Naive thymus-derived CD8-positive, alpha-beta T cell (primary cell): Measurements from ENCODE around the gene KAZN. TPM values are rescaled to one million over a fixed set of nuclear protein-coding genes. Genes with fewer than 3 reads are reported as not detected.

ENCODE experiments used
- ATAC-seq, 2 donors: fragments of 150-1000 bp; cut with Tn5 transposase in 1 of 2; sonication (Bioruptor Pico), chemical (Tn5 transposase) in 1 of 2; 1 replicate in 1 of 2; 2 replicates in 1 of 2; pipeline ENCODE4 v1.10.0; 2021; ENCODE audit warnings: mild to moderate bottlenecking in 2 of 2, moderate library complexity in 2 of 2
- POLR2A ChIA-PET: fragments of 350-600 bp; sonication (Branson Sonifier 250); formaldehyde crosslinking; loops from one replicate; lab custom pipeline; 2021; ENCODE audit warnings: antibody characterized with exemption; lab: Charles Lee
- DNase-seq, 10 donors: peaks; one replicate each; pipeline versions ENCODE4 v3.0.0 to v3.0.0-alpha.2; 2020 to 2022
- H3K27ac Mint-ChIP-seq, 10 donors: one replicate each; pipeline ENCODE4 v1.8.0; 2020 to 2022; ENCODE audit warnings: mild to moderate bottlenecking in 10 of 10, mixed read lengths in 10 of 10, moderate library complexity in 4 of 10, inconsistent platforms in 1 of 10
- H3K27me3 Mint-ChIP-seq, 5 donors: one replicate each; pipeline ENCODE4 v1.8.0; 2021 to 2022; ENCODE audit warnings: mixed read lengths in 5 of 5
- H3K36me3 Mint-ChIP-seq, 3 donors: one replicate each; pipeline ENCODE4 v1.8.0; 2020 to 2022; ENCODE audit warnings: mixed read lengths in 3 of 3, mild to moderate bottlenecking in 2 of 3, inconsistent platforms in 1 of 3
- H3K4me1 Mint-ChIP-seq, 4 donors: one replicate each; pipeline ENCODE4 v1.8.0; 2021 to 2022; ENCODE audit warnings: mixed read lengths in 4 of 4
- H3K4me3 Mint-ChIP-seq, 10 donors: one replicate each; pipeline ENCODE4 v1.8.0; 2020 to 2022; ENCODE audit warnings: mild to moderate bottlenecking in 10 of 10, mixed read lengths in 10 of 10, moderate library complexity in 6 of 10, inconsistent platforms in 1 of 10
- H3K9me3 Mint-ChIP-seq, 9 donors: one replicate each; pipeline ENCODE4 v1.8.0; 2020 to 2022; ENCODE audit warnings: mixed read lengths in 9 of 9, mild to moderate bottlenecking in 3 of 9, inconsistent platforms in 1 of 9, moderate library complexity in 1 of 9
- polyA plus RNA-seq, 3 donors: library from polyadenylated mRNA; unstranded; fragments of 300-500 nt; fragmentation: Illumina TruSeq; gene quantifications; one replicate each; pipeline ENCODE4 v1.2.3, GENCODE V29; 2021
- total RNA-seq, 8 experiments: library from RNA in 2 of 8; stranded (reverse) in 2 of 8; gene quantifications; one replicate each; pipeline ENCODE4 v1.2.3 and lab custom pipeline; 2021 to 2026

Gene KAZN
- total and polyA plus RNA-seq, 5 experiments from 2014 or later, result 0.02 to 0.63 (median 0.12) TPM; not detected in 1

- no peak overlapping the region for H3K4me3 Mint-ChIP-seq
- no peaks in the 10 kb centered on the region for H3K36me3 Mint-ChIP-seq
- H3K27ac Mint-ChIP-seq, result no peak overlapping the region
- H3K4me1 Mint-ChIP-seq, result peaks cover 0 to 10% (median 0%) of the 10 kb centered on the region in 4 donors
- DNase-seq (no peak), ATAC-seq (no peak)
- H3K9me3 Mint-ChIP-seq, result no peaks in the 10 kb centered on the region
- POLR2A ChIA-PET, result no interaction called here
- H3K27me3 Mint-ChIP-seq, result peaks cover 0 to 7% (median 0%) of the 10 kb centered on the region in 5 donors
These were observed 482.6 kb downstream of the KAZN start for GRCh38 chr1:15081102-15081501.

GRCh38 chr1:15083578-15083977 is 485.1 kb downstream of the KAZN start:
- Mint-ChIP-seq H3K4me3 (no peak overlapping the region), H3K9me3 (no peaks in the 10 kb centered on the region), H3K27ac (no peak overlapping the region), H3K36me3 (no peaks in the 10 kb centered on the region), H3K27me3 (peaks cover 0 to 7% (median 0%) of the 10 kb centered on the region in 5 donors), H3K4me1 (peaks cover 0 to 10% (median 0%) of the 10 kb centered on the region in 4 donors)
- POLR2A ChIA-PET, result no interaction called here
- no peak for ATAC-seq
- no peak for DNase-seq

GRCh38 chr1:15088281-15088971 is 489.9 kb downstream of the KAZN start:
- Mint-ChIP-seq H3K9me3 (no peaks in the 10 kb centered on the region), H3K27ac (no peak overlapping the region), H3K27me3 (peaks cover 0 to 3% (median 0%) of the 10 kb centered on the region in 5 donors), H3K4me1 (peaks cover 4 to 16% (median 7%) of the 10 kb centered on the region in 4 donors), H3K4me3 (no peak overlapping the region), H3K36me3 (no peaks in the 10 kb centered on the region)
- ATAC-seq, result no peak
- no peak for DNase-seq
- POLR2A ChIA-PET, result no interaction called here

- Mint-ChIP-seq H3K36me3 (no peaks in the 10 kb centered on the region), H3K4me1 (peaks cover 4 to 16% (median 7%) of the 10 kb centered on the region in 4 donors), H3K4me3 (peak overlapping the region in 1 of 10 donors; percentile 24), H3K9me3 (no peaks in the 10 kb centered on the region), H3K27me3 (no peaks in the 10 kb centered on the region), H3K27ac (no peak overlapping the region)
- ATAC-seq, result no peak
- POLR2A ChIA-PET, result interaction anchor here (0.6 kb wide), 1 partner anchor 408 kb away, joined by 5 read pairs; no protein-coding TSS in a partner anchor
- no peak for DNase-seq
These were observed 490.9 kb downstream of the KAZN start for GRCh38 chr1:15089258-15089992.

GRCh38 chr1:15090373-15090772 is 491.9 kb downstream of the KAZN start:
- POLR2A ChIA-PET, result no interaction called here
- Mint-ChIP-seq H3K4me3 (no peak overlapping the region), H3K27me3 (no peaks in the 10 kb centered on the region), H3K36me3 (no peaks in the 10 kb centered on the region), H3K4me1 (peaks cover 4 to 16% (median 7%) of the 10 kb centered on the region in 4 donors), H3K27ac (peak overlapping the region in 1 of 10 donors; percentile 3), H3K9me3 (no peaks in the 10 kb centered on the region)
- ATAC-seq (peak in 1 of 2 donors; percentile 44), DNase-seq (peak in 1 of 10 donors; percentile 8)

- Mint-ChIP-seq H3K27ac (no peak overlapping the region), H3K36me3 (no peaks in the 10 kb centered on the region), H3K9me3 (no peaks in the 10 kb centered on the region), H3K4me3 (no peak overlapping the region), H3K27me3 (peaks cover under 1 to 9% (median 4%) of the 10 kb centered on the region in 5 donors), H3K4me1 (peaks cover 4 to 16% (median 7%) of the 10 kb centered on the region in 4 donors)
- ATAC-seq (no peak), DNase-seq (no peak)
- POLR2A ChIA-PET, result no interaction called here
These were observed 495.6 kb downstream of the KAZN start for GRCh38 chr1:15094056-15094455.

- DNase-seq (no peak), ATAC-seq (no peak)
- H3K36me3 Mint-ChIP-seq, result no peaks in the 10 kb centered on the region
- H3K27ac Mint-ChIP-seq, result no peak overlapping the region
- POLR2A ChIA-PET, result no interaction called here
- no peaks in the 10 kb centered on the region for H3K9me3 Mint-ChIP-seq
- peaks cover 5 to 18% (median 10%) of the 10 kb centered on the region in 5 donors for H3K27me3 Mint-ChIP-seq
- no peak overlapping the region for H3K4me3 Mint-ChIP-seq
- peaks cover 5 to 12% (median 9%) of the 10 kb centered on the region in 4 donors for H3K4me1 Mint-ChIP-seq
These were observed 496.4 kb downstream of the KAZN start for GRCh38 chr1:15094719-15095495.

- no peak overlapping the region for H3K4me3 Mint-ChIP-seq
- H3K9me3 Mint-ChIP-seq, result no peaks in the 10 kb centered on the region
- ATAC-seq (no peak), DNase-seq (no peak)
- peaks cover 9 to 24% (median 16%) of the 10 kb centered on the region in 5 donors for H3K27me3 Mint-ChIP-seq
- H3K4me1 Mint-ChIP-seq, result peaks cover 5 to 12% (median 9%) of the 10 kb centered on the region in 4 donors
- POLR2A ChIA-PET, result no interaction called here
- no peaks in the 10 kb centered on the region for H3K36me3 Mint-ChIP-seq
- H3K27ac Mint-ChIP-seq, result no peak overlapping the region
These were observed 497.0 kb downstream of the KAZN start for GRCh38 chr1:15095496-15095875.

- no peak for ATAC-seq
- POLR2A ChIA-PET, result no interaction called here
- H3K27me3 Mint-ChIP-seq, result peaks cover 13 to 32% (median 22%) of the 10 kb centered on the region in 5 donors
- no peak for DNase-seq
- no peaks in the 10 kb centered on the region for H3K36me3 Mint-ChIP-seq
- H3K27ac Mint-ChIP-seq, result no peak overlapping the region
- H3K4me3 Mint-ChIP-seq, result no peak overlapping the region
- peaks cover 8 to 17% (median 11%) of the 10 kb centered on the region in 4 donors for H3K4me1 Mint-ChIP-seq
- no peaks in the 10 kb centered on the region for H3K9me3 Mint-ChIP-seq
These were observed 497.8 kb downstream of the KAZN start for GRCh38 chr1:15096293-15096692.

- H3K27ac Mint-ChIP-seq, result no peak overlapping the region
- H3K36me3 Mint-ChIP-seq, result no peaks in the 10 kb centered on the region
- DNase-seq, result no peak
- H3K27me3 Mint-ChIP-seq, result peaks cover 17 to 44% (median 33%) of the 10 kb centered on the region in 5 donors
- peaks cover 8 to 19% (median 11%) of the 10 kb centered on the region in 4 donors for H3K4me1 Mint-ChIP-seq
- H3K9me3 Mint-ChIP-seq, result no peaks in the 10 kb centered on the region
- no peak for ATAC-seq
- POLR2A ChIA-PET, result no interaction called here
- H3K4me3 Mint-ChIP-seq, result no peak overlapping the region
These were observed 500.0 kb downstream of the KAZN start for GRCh38 chr1:15098176-15099125.

- Mint-ChIP-seq H3K4me1 (peaks cover 8 to 19% (median 11%) of the 10 kb centered on the region in 4 donors), H3K27me3 (peaks cover 17 to 44% (median 33%) of the 10 kb centered on the region in 5 donors), H3K36me3 (no peaks in the 10 kb centered on the region), H3K9me3 (peaks cover 0 to under 1% (median 0%) of the 10 kb centered on the region in 9 donors), H3K4me3 (no peak overlapping the region), H3K27ac (no peak overlapping the region)
- no peak for ATAC-seq
- POLR2A ChIA-PET, result no interaction called here
- DNase-seq, result no peak
These were observed 501.1 kb downstream of the KAZN start for GRCh38 chr1:15099441-15100120.
